Osteoblast (primary cell): ENCODE data around the gene SLC12A7. TPM values are rescaled to one million over a fixed set of nuclear protein-coding genes. Genes with fewer than 3 reads are reported as not detected.

Source experiments
- DNase-seq: peaks from one replicate; pipeline ENCODE4 v3.0.0; 2011; ENCODE audit warnings: low spot score, mixed read lengths; ENCODE audit not compliant: insufficient read length; ENCODE audit errors: missing footprints
- H2AFZ ChIP-seq: 2 replicates; pipeline ENCODE4 v1.6.0; 2011; ENCODE audit warnings: mild to moderate bottlenecking, low read length
- H3K27ac ChIP-seq: 2 replicates; pipeline ENCODE4 v1.5.1; 2011; ENCODE audit warnings: mild to moderate bottlenecking, low read depth, low read length, moderate library complexity
- H3K27me3 ChIP-seq: 2 replicates; pipeline ENCODE4 v1.6.0; 2012; ENCODE audit warnings: mild to moderate bottlenecking, control low read depth, inconsistent platforms, low read length, moderate library complexity; ENCODE audit not compliant: insufficient read depth
- H3K36me3 ChIP-seq: 2 replicates; pipeline ENCODE4 v1.5.1; 2011; ENCODE audit warnings: mild to moderate bottlenecking, low read length, control low read depth, moderate library complexity; ENCODE audit not compliant: insufficient read depth
- H3K4me1 ChIP-seq: 2 replicates; pipeline ENCODE4 v1.5.1; 2011; ENCODE audit warnings: mild to moderate bottlenecking, low read length, control low read depth, moderate library complexity; ENCODE audit not compliant: insufficient read depth
- H3K4me2 ChIP-seq: 2 replicates; pipeline ENCODE4 v1.6.0; 2011; ENCODE audit warnings: mild to moderate bottlenecking, low read length; ENCODE audit not compliant: insufficient read depth
- H3K4me3 ChIP-seq: fragments of 200-600 bp; sonication (generic); 3 replicates; pipeline ENCODE4 v1.5.1; 2012; ENCODE audit warnings: mild to moderate bottlenecking, low read length, inconsistent platforms; ENCODE audit not compliant: insufficient read depth
- H3K79me2 ChIP-seq: 2 replicates; pipeline ENCODE4 v1.6.0; 2012; ENCODE audit warnings: mild to moderate bottlenecking, low read length, control low read depth, inconsistent platforms; ENCODE audit not compliant: insufficient read depth
- H3K9me3 ChIP-seq: 2 replicates; pipeline ENCODE4 v1.5.1; 2011; ENCODE audit warnings: low read depth, low read length, control low read depth
- H4K20me1 ChIP-seq: 2 replicates; pipeline ENCODE4 v1.6.0; 2012; ENCODE audit warnings: mild to moderate bottlenecking, low read length, control low read depth; ENCODE audit not compliant: insufficient read depth
- total RNA-seq: library from RNA; depleted of rRNA; stranded (reverse); fragments of >200 nt; gene quantifications from 2 replicates; pipeline ENCODE4 v1.2.3, GENCODE V29; 2012
- TF ChIP-seq, protein P1 (sequence below): IDR thresholded peaks from 2 replicates; pipeline ENCODE4 v1.5.1; 2011; ENCODE audit warnings: mild to moderate bottlenecking, low read depth, low read length, moderate library complexity; ENCODE audit errors: extremely low read depth

Gene SLC12A7
- total RNA-seq, 1 donor: 6.9 TPM

DNA sequence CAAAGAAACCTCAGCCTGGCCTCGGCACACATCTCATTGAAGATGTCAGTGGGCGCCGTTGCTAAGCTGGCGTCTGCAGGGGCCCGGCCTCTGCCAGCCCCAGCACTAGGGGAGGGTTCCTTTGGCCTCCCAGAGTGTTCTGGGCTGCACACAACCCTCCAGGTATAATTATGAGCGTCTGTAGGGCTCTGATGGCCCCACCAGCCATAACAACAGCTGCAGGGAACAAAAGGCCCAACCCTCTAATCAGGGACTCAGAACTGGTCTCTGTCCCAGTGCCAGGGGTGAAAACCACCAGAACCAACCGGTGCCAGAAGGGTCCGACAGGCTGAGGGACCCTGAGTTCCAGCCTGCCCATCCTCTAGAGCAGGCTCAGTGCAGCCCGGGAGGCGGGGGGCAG, 39.5 kb upstream of the SLC12A7 start:
- DNase-seq: no peak
- no peak overlapping the region for H3K4me2 ChIP-seq
- no peak overlapping the region for H2AFZ ChIP-seq
- H3K27ac ChIP-seq: no peak overlapping the region
- no peaks in the 10 kb centered on the region for H3K79me2 ChIP-seq
- H3K4me1 ChIP-seq: no peaks in the 10 kb centered on the region
- TF ChIP-seq, protein P1, sequence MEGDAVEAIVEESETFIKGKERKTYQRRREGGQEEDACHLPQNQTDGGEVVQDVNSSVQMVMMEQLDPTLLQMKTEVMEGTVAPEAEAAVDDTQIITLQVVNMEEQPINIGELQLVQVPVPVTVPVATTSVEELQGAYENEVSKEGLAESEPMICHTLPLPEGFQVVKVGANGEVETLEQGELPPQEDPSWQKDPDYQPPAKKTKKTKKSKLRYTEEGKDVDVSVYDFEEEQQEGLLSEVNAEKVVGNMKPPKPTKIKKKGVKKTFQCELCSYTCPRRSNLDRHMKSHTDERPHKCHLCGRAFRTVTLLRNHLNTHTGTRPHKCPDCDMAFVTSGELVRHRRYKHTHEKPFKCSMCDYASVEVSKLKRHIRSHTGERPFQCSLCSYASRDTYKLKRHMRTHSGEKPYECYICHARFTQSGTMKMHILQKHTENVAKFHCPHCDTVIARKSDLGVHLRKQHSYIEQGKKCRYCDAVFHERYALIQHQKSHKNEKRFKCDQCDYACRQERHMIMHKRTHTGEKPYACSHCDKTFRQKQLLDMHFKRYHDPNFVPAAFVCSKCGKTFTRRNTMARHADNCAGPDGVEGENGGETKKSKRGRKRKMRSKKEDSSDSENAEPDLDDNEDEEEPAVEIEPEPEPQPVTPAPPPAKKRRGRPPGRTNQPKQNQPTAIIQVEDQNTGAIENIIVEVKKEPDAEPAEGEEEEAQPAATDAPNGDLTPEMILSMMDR: no peak
- no peak overlapping the region for H3K4me3 ChIP-seq
- peaks cover 44% of the 10 kb centered on the region for H3K27me3 ChIP-seq
- H3K9me3 ChIP-seq: no peaks in the 10 kb centered on the region
- no peaks in the 10 kb centered on the region for H4K20me1 ChIP-seq
- H3K36me3 ChIP-seq: no peaks in the 10 kb centered on the region

DNA sequence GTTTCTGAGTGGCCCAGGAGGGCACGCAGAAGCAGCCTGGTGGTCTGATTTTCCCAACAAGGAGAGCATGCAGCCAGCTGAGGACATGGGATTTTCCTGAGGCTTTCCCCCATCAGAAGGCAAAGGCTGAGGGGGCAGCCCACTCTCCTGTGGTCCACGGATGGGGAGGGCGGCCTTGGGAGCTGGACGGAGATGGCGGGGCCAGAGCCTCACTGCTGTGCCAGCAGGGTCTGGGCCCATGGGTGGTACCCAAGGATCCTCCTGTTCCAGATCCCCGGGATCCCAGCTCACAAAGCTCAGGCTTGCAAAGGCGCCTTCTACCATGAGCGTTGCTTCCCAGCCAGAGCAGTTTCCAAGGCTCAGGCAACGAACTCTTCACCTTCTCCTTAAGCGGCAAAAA, 39.0 kb upstream of the SLC12A7 start:
- Histone ChIP-seq H3K9me3 (no peaks in the 10 kb centered on the region), H3K4me3 (no peak overlapping the region), H3K27me3 (peaks cover 40% of the 10 kb centered on the region), H4K20me1 (no peaks in the 10 kb centered on the region), H2AFZ (no peak overlapping the region), H3K79me2 (no peaks in the 10 kb centered on the region), H3K27ac (no peak overlapping the region), H3K36me3 (no peaks in the 10 kb centered on the region), H3K4me2 (no peak overlapping the region), H3K4me1 (no peaks in the 10 kb centered on the region)
- no peak for DNase-seq
- TF ChIP-seq, protein P1: no peak

DNA sequence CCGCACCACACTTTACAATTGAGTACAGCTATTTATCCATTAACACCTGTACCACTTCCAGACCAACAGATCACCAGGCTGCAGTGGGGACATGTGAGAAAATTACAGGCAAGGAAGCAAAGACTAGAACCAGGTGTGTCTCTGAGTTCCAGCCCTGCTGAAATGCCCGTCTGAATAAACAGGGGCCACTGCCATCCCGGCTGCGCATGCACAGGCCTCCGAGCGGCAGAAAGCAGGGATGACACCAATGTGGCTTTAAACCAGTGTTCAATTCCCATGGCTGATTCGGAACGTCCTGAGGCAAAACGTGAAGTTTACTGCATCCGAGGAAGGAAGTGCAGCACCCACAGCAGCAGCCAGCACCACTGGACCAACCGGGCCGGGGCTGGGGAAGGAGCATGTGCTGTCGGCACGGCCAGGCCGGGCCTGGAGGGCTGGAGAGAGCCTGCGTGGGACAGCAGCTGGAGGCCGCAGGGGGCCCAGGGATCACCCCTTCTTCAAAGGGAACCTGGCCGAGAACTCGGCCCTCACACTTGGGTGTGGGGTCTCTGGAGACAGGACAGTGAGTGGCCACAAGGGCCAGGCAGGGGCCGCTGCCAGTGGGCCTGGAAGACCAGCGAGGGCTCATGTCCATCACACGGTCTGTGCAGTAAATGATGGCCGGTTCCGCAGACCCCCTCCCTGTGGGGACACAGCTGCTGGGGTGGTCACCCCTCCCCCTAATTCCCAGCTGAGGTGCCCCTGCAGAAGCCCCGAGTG, 33.0 kb upstream of the SLC12A7 start:
- no peak for DNase-seq
- TF ChIP-seq, protein P1: no peak
- H4K20me1 ChIP-seq: no peaks in the 10 kb centered on the region
- H3K4me3 ChIP-seq: no peak overlapping the region
- no peaks in the 10 kb centered on the region for H3K36me3 ChIP-seq
- no peak overlapping the region for H3K4me2 ChIP-seq
- H3K9me3 ChIP-seq: no peaks in the 10 kb centered on the region
- H3K27me3 ChIP-seq: peaks cover 12% of the 10 kb centered on the region
- no peaks in the 10 kb centered on the region for H3K4me1 ChIP-seq
- no peak overlapping the region for H3K27ac ChIP-seq
- no peak overlapping the region for H2AFZ ChIP-seq
- no peaks in the 10 kb centered on the region for H3K79me2 ChIP-seq

DNA sequence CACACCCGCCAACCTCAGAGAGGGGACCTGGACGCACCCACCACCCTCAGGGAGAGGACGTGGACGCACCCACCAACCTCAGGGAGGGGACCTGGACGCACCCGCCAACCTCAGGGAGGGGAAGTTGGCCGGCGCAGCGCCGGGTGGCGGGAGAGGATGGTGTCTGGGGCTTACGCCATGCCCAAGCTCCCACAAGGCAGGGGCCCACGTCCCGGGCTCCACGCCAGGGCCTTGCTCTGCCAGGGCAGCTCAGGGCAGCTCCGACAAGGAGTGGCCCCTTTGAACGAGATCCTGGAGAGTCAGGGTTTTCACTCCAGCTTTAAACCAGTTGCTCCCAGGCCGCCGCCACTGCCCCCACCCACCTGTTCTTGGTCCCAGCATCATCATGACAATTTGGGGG, 32.2 kb upstream of the SLC12A7 start:
- H2AFZ ChIP-seq: no peak overlapping the region
- TF ChIP-seq, protein P1: no peak
- H4K20me1 ChIP-seq: no peaks in the 10 kb centered on the region

More for the DNA sequence above, 32.2 kb upstream of the SLC12A7 start:
- H3K27ac ChIP-seq: no peak overlapping the region
- peaks cover 12% of the 10 kb centered on the region for H3K27me3 ChIP-seq
- H3K9me3 ChIP-seq: no peaks in the 10 kb centered on the region
- H3K36me3 ChIP-seq: no peaks in the 10 kb centered on the region
- H3K79me2 ChIP-seq: no peaks in the 10 kb centered on the region
- DNase-seq: no peak
- H3K4me2 ChIP-seq: no peak overlapping the region
- H3K4me3 ChIP-seq: no peak overlapping the region
- no peaks in the 10 kb centered on the region for H3K4me1 ChIP-seq
